Neural progenitor cell (in vitro differentiated cells): ENCODE results near the gene RBBP7. TPM values are rescaled to one million over a fixed set of nuclear protein-coding genes. Genes with fewer than 3 reads are reported as not detected.
A peak's percentile ranks its signal among the peaks of the same experiment; 100 is the strongest.

ENCODE experiments used
- DNase-seq: peaks from one replicate; pipeline ENCODE4 v3.0.0-alpha.2; 2016; ENCODE audit warnings: low spot score
- H2AFZ ChIP-seq: fragments of 200-600 bp; sonication (generic); replicated peaks from 2 replicates; pipeline ENCODE4 v1.6.1; 2016; ENCODE audit warnings: antibody characterized with exemption
- H3F3A ChIP-seq: fragments of 200-600 bp; sonication (generic); 2 replicates; pipeline ENCODE4 v1.6.1; 2016; ENCODE audit warnings: antibody characterized with exemption, low read depth
- H3K27ac ChIP-seq: fragments of 200-600 bp; sonication (generic); 2 replicates; pipeline ENCODE4 v1.5.1; 2016; ENCODE audit warnings: mild to moderate bottlenecking
- H3K27me3 ChIP-seq: fragments of 200-600 bp; sonication (generic); 2 replicates; pipeline ENCODE4 v1.6.1; 2016; ENCODE audit warnings: mild to moderate bottlenecking, moderate library complexity
- H3K36me3 ChIP-seq: fragments of 200-600 bp; sonication (generic); 2 replicates; pipeline ENCODE4 v1.5.1; 2016
- H3K4me1 ChIP-seq: fragments of 200-600 bp; sonication (generic); 2 replicates; pipeline ENCODE4 v1.6.1; 2016; ENCODE audit warnings: mixed run types
- H3K4me2 ChIP-seq: fragments of 200-600 bp; sonication (generic); 2 replicates; pipeline ENCODE4 v1.6.1; 2016
- H3K4me3 ChIP-seq: fragments of 200-600 bp; sonication (generic); 2 replicates; pipeline ENCODE4 v1.5.1; 2016
- H3K79me2 ChIP-seq: fragments of 200-600 bp; sonication (generic); 2 replicates; pipeline ENCODE4 v1.6.1; 2016; ENCODE audit warnings: low read depth
- H3K9ac ChIP-seq: fragments of 200-600 bp; sonication (generic); 2 replicates; pipeline ENCODE4 v1.6.1; 2016
- H3K9me3 ChIP-seq: fragments of 200-600 bp; sonication (generic); 2 replicates; pipeline ENCODE4 v1.5.1; 2016; ENCODE audit warnings: low read depth
- H4K20me1 ChIP-seq: fragments of 200-600 bp; sonication (generic); 2 replicates; pipeline ENCODE4 v1.6.1; 2016; ENCODE audit warnings: low read depth
- H3K27ac Mint-ChIP-seq: 3 replicates; pipeline ENCODE4 v1.8.0; 2021; ENCODE audit warnings: mixed read lengths
- H3K27me3 Mint-ChIP-seq: 2 replicates; pipeline ENCODE4 v1.8.0; 2022; ENCODE audit warnings: low read depth, mild to moderate bottlenecking, inconsistent platforms, moderate library complexity, mixed read lengths; ENCODE audit not compliant: insufficient read depth
- H3K36me3 Mint-ChIP-seq: 3 replicates; pipeline ENCODE4 v1.8.0; 2021; ENCODE audit warnings: mixed read lengths
- H3K4me1 Mint-ChIP-seq: 3 replicates; pipeline ENCODE4 v1.8.0; 2021; ENCODE audit warnings: mixed read lengths
- H3K4me3 Mint-ChIP-seq: 3 replicates; pipeline ENCODE4 v1.8.0; 2021; ENCODE audit warnings: mild to moderate bottlenecking, moderate library complexity, mixed read lengths
- H3K9me3 Mint-ChIP-seq: 3 replicates; pipeline ENCODE4 v1.8.0; 2020; ENCODE audit warnings: mixed read lengths
- CTCF ChIP-seq: fragments of 200-600 bp; sonication (generic); IDR thresholded peaks from 2 replicates; pipeline ENCODE4 v1.5.1; 2017; ENCODE audit warnings: antibody characterized with exemption, mild to moderate bottlenecking
- EZH2 ChIP-seq: fragments of 200-600 bp; sonication (generic); IDR thresholded peaks from 2 replicates; pipeline ENCODE4 v1.6.1; 2017; ENCODE audit warnings: antibody characterized with exemption, mild to moderate bottlenecking, moderate library complexity
- EZH2phosphoT487 ChIP-seq: fragments of 200-600 bp; sonication (generic); IDR thresholded peaks from 2 replicates; pipeline ENCODE4 v1.6.1; 2017; ENCODE audit warnings: antibody characterized with exemption
- total RNA-seq: library from RNA; depleted of rRNA; stranded (reverse); fragments of >200 nt; gene quantifications from 2 replicates; pipeline ENCODE4 v1.2.3, GENCODE V29; 2015; ENCODE audit warnings: low replicate concordance

RBBP7 gene
- total RNA-seq, 1 donor from 2014 or later: 425 TPM

GRCh38 chrX:16814597-16814996, 55.6 kb downstream of the RBBP7 start:
- Histone ChIP-seq H3K4me3 (no peak overlapping the region), H4K20me1 (no peaks in the 10 kb centered on the region), H3K4me2 (no peak overlapping the region), H3K27me3 (no peaks in the 10 kb centered on the region), H3K9ac (no peak overlapping the region), H3K4me1 (no peaks in the 10 kb centered on the region), H3K79me2 (peaks cover 78% of the 10 kb centered on the region), H3K27ac (no peak overlapping the region), H3F3A (no peaks in the 10 kb centered on the region), H3K36me3 (peaks cover 2% of the 10 kb centered on the region), H3K9me3 (no peaks in the 10 kb centered on the region), H2AFZ (no peak overlapping the region)
- H3K27ac Mint-ChIP-seq: no peak overlapping the region
- no peak for DNase-seq
- no peaks in the 10 kb centered on the region for H3K27me3 Mint-ChIP-seq
- H3K9me3 Mint-ChIP-seq: peaks cover 2% of the 10 kb centered on the region
- H3K36me3 Mint-ChIP-seq: peaks cover 9% of the 10 kb centered on the region
- no peak overlapping the region for H3K4me3 Mint-ChIP-seq
- no peaks in the 10 kb centered on the region for H3K4me1 Mint-ChIP-seq
- TF ChIP-seq CTCF: no peak
- TF ChIP-seq EZH2: no peak
- TF ChIP-seq EZH2phosphoT487: no peak

- no peaks in the 10 kb centered on the region for H3K9me3 ChIP-seq
- no peak overlapping the region for H3K4me3 Mint-ChIP-seq
- no peak overlapping the region for H3K9ac ChIP-seq
- H3K9me3 Mint-ChIP-seq: peaks cover 2% of the 10 kb centered on the region
- H3K79me2 ChIP-seq: peaks cover 92% of the 10 kb centered on the region
- peaks cover 18% of the 10 kb centered on the region for H3K36me3 Mint-ChIP-seq
- H3K4me1 Mint-ChIP-seq: peaks cover 6% of the 10 kb centered on the region
- no peaks in the 10 kb centered on the region for H3F3A ChIP-seq
- H3K27me3 ChIP-seq: no peaks in the 10 kb centered on the region
- H2AFZ ChIP-seq: no peak overlapping the region
- H3K27me3 Mint-ChIP-seq: no peaks in the 10 kb centered on the region
- DNase-seq: no peak
- no peak overlapping the region for H3K27ac Mint-ChIP-seq
- peaks cover 11% of the 10 kb centered on the region for H4K20me1 ChIP-seq
- H3K4me3 ChIP-seq: no peak overlapping the region
- no peak for TF ChIP-seq EZH2phosphoT487
- H3K27ac ChIP-seq: no peak overlapping the region
- no peaks in the 10 kb centered on the region for H3K36me3 ChIP-seq
- H3K4me1 ChIP-seq: peaks cover 4% of the 10 kb centered on the region
- no peak overlapping the region for H3K4me2 ChIP-seq
These were observed 62.1 kb downstream of the RBBP7 start for GRCh38 chrX:16807976-16808542.

GRCh38 chrX:16807548-16807947, 62.6 kb downstream of the RBBP7 start:
- H3K27me3 Mint-ChIP-seq: no peaks in the 10 kb centered on the region
- H3K4me3 Mint-ChIP-seq: no peak overlapping the region
- peaks cover 6% of the 10 kb centered on the region for H3K4me1 Mint-ChIP-seq
- no peaks in the 10 kb centered on the region for H3K36me3 ChIP-seq
- H3K9me3 ChIP-seq: no peaks in the 10 kb centered on the region
- H3F3A ChIP-seq: no peaks in the 10 kb centered on the region
- H3K36me3 Mint-ChIP-seq: peaks cover 16% of the 10 kb centered on the region
- peaks cover 92% of the 10 kb centered on the region for H3K79me2 ChIP-seq
- H4K20me1 ChIP-seq: peaks cover 11% of the 10 kb centered on the region
- no peak overlapping the region for H3K9ac ChIP-seq
- H3K27ac Mint-ChIP-seq: no peak overlapping the region
- H2AFZ ChIP-seq: no peak overlapping the region
- no peaks in the 10 kb centered on the region for H3K27me3 ChIP-seq
- no peak overlapping the region for H3K4me2 ChIP-seq
- H3K9me3 Mint-ChIP-seq: no peaks in the 10 kb centered on the region
- DNase-seq: peak; percentile 28
- no peak overlapping the region for H3K4me3 ChIP-seq
- H3K4me1 ChIP-seq: peaks cover 4% of the 10 kb centered on the region
- no peak overlapping the region for H3K27ac ChIP-seq
- peak; percentile 39 for TF ChIP-seq CTCF
- no peak for TF ChIP-seq EZH2phosphoT487

- Mint-ChIP-seq H3K4me3 (no peak overlapping the region), H3K9me3 (no peaks in the 10 kb centered on the region), H3K4me1 (peaks cover 6% of the 10 kb centered on the region), H3K27me3 (peaks cover 2% of the 10 kb centered on the region), H3K36me3 (peaks cover 24% of the 10 kb centered on the region), H3K27ac (no peak overlapping the region)
- no peak overlapping the region for H3K9ac ChIP-seq
- peaks cover 11% of the 10 kb centered on the region for H4K20me1 ChIP-seq
- peaks cover 4% of the 10 kb centered on the region for H3K4me1 ChIP-seq
- H3K27ac ChIP-seq: no peak overlapping the region
- TF ChIP-seq CTCF: no peak
- H3F3A ChIP-seq: no peaks in the 10 kb centered on the region
- H3K27me3 ChIP-seq: no peaks in the 10 kb centered on the region
- H3K9me3 ChIP-seq: no peaks in the 10 kb centered on the region
- H2AFZ ChIP-seq: no peak overlapping the region
- H3K79me2 ChIP-seq: peaks cover 94% of the 10 kb centered on the region
- no peak overlapping the region for H3K4me3 ChIP-seq
- H3K36me3 ChIP-seq: no peaks in the 10 kb centered on the region
- H3K4me2 ChIP-seq: no peak overlapping the region
- no peak for DNase-seq
These were observed 65.2 kb downstream of the RBBP7 start for GRCh38 chrX:16804923-16805464.
